Measurements from ENCODE around the gene MYL2. TPM values are rescaled to one million over a fixed set of nuclear protein-coding genes. Genes with fewer than 3 reads are reported as not detected.

Gene MYL2
- polyA plus RNA-seq, 1 donor (not counting 4 experiments of a cell fraction or from before 2014, with no cell fraction given) = 0.08 TPM

DNA sequence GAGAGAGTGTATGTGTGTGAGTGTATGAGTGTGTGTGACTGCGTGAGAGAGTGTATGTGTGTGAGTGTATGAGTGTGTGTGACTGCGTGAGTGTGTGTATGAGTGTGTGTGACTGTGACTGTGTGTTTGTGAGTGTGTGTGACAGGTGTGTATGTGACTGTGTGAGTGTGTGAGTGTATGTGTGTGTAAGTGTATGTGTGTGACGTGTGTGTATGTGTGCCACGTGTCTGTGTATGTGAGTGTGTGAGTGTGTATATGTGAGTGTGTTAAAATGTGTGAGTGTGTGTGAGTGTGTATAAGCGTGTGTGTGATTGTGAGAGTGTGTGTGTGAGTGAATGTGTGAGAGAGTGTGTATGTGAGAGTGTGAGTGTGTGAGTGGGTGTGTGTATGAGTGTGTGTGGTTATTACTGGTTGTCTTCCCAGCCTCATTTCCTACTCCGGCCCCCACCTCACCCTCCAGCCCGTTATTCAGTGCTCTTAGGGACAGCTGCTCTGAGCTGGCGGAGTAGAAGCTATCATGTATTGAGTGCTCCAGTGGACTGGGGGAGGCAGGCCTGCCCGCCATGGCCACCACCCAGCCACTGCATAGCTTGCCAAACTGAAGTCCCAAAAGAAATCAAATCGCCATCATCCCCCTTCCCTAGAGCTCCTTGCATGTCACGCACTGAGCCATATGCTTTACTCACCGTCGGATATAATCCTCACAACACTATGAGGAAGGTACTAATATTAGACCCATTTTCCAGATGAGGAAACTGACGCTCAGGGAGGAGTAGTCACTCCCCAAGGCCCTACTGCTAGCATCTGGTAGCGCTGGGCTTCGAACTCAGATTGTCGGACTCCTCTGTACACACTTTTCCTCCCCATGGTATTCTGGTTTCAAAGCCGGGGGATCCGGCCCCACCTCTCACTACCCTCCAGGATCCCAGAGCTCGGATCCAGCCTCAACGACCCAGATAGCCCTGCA, 10.3 kb upstream of the MYL2 start:
- no peak overlapping the region for H3K4me2 ChIP-seq (ENCODE audit: control insufficient read depth, extremely low read depth, insufficient read depth, low read depth, low read length)

DNA sequence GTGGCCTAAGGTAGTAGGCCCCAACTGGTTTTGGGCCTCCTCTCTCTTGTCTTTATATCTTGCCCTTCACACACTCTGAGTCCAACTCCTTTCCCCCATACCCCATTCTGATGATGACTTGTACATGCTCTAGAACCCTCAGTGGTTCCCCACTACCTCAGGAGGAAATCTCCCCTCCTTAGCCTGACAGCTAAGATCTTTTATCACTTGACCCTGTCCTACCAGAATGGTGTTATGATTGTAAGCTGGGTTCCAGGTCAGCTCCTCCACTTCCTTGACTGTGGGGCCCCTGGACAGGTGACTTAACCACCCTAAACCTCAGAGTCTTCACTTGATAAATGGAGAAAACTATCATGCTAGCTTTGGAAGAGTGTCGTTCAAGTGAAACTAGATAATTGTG, 9.4 kb upstream of the MYL2 start:
- no peak for TF ChIP-seq EZH2 (IDR thresholded peaks at IDR 0.05; ENCODE audit: low read length)
- TF ChIP-seq, protein P1, sequence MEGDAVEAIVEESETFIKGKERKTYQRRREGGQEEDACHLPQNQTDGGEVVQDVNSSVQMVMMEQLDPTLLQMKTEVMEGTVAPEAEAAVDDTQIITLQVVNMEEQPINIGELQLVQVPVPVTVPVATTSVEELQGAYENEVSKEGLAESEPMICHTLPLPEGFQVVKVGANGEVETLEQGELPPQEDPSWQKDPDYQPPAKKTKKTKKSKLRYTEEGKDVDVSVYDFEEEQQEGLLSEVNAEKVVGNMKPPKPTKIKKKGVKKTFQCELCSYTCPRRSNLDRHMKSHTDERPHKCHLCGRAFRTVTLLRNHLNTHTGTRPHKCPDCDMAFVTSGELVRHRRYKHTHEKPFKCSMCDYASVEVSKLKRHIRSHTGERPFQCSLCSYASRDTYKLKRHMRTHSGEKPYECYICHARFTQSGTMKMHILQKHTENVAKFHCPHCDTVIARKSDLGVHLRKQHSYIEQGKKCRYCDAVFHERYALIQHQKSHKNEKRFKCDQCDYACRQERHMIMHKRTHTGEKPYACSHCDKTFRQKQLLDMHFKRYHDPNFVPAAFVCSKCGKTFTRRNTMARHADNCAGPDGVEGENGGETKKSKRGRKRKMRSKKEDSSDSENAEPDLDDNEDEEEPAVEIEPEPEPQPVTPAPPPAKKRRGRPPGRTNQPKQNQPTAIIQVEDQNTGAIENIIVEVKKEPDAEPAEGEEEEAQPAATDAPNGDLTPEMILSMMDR (optimal IDR thresholded peaks at IDR 0.05 in 1 of 3, IDR thresholded peaks at IDR 0.05 in 1 of 3, conservative IDR thresholded peaks at IDR 0.05 in 1 of 3; ENCODE audit: extremely low read depth in 1 of 3, insufficient read depth in 2 of 3, low read length in 3 of 3) = no peak
- Histone ChIP-seq H3K4me2 (ENCODE audit: control insufficient read depth, extremely low read depth, insufficient read depth, low read depth, low read length) (no peak overlapping the region), H3K36me3 (ENCODE audit: control insufficient read depth in 2 of 2, extremely low read depth in 1 of 2, insufficient read depth in 2 of 2, low read length in 2 of 2) (no peaks in the 10 kb centered on the region), H3K9ac (ENCODE audit: control insufficient read depth, extremely low read depth, insufficient read depth, low read length) (no peak overlapping the region), H3K4me3 (ENCODE audit: control insufficient read depth in 2 of 3, extremely low read depth in 1 of 3, insufficient read depth in 2 of 3, low read depth in 1 of 3, low read length in 3 of 3) (no peak overlapping the region), H3K27me3 (ENCODE audit: control insufficient read depth, extremely low read depth, insufficient read depth, low read length) (no peaks in the 10 kb centered on the region), H2AFZ (ENCODE audit: control insufficient read depth, low read length) (no peak overlapping the region), H3K4me1 (ENCODE audit: control insufficient read depth, extremely low read depth, insufficient read depth, low read length) (peaks cover 11% of the 10 kb centered on the region), H3K79me2 (ENCODE audit: control insufficient read depth, insufficient read depth, low read length) (no peaks in the 10 kb centered on the region), H3K9me1 (ENCODE audit: control insufficient read depth, extremely low read depth, insufficient read depth, low read length) (no peaks in the 10 kb centered on the region), H3K27ac (ENCODE audit: control insufficient read depth, insufficient read depth, low read length) (no peak overlapping the region), H4K20me1 (ENCODE audit: control insufficient read depth, extremely low read depth, insufficient read depth, low read length) (no peaks in the 10 kb centered on the region), H3K9me3 (ENCODE audit: control insufficient read depth, low read depth, low read length) (no peaks in the 10 kb centered on the region)
- DNase-seq (ENCODE audit: low read depth, low spot score) (no peak), FAIRE-seq (no peak)
- dilution Hi-C loops (cut with MboI; ENCODE audit: extremely low pct_ligation_motif_present, low sequenced_read_pairs) = no loop called here

More for the DNA sequence above, 10.3 kb upstream of the MYL2 start:
- no peaks in the 10 kb centered on the region for H3K36me3 ChIP-seq (ENCODE audit: control insufficient read depth in 2 of 2, extremely low read depth in 1 of 2, insufficient read depth in 2 of 2, low read length in 2 of 2)
- H3K4me3 ChIP-seq (ENCODE audit: control insufficient read depth in 2 of 3, extremely low read depth in 1 of 3, insufficient read depth in 2 of 3, low read depth in 1 of 3, low read length in 3 of 3) = no peak overlapping the region
- no peak overlapping the region for H2AFZ ChIP-seq (ENCODE audit: control insufficient read depth, low read length)
- no peaks in the 10 kb centered on the region for H3K27me3 ChIP-seq (ENCODE audit: control insufficient read depth, extremely low read depth, insufficient read depth, low read length)
- FAIRE-seq (peak; percentile 74), DNase-seq (ENCODE audit: low read depth, low spot score) (no peak)
- no peak for TF ChIP-seq EZH2 (IDR thresholded peaks at IDR 0.05; ENCODE audit: low read length)
- TF ChIP-seq, protein P1 (optimal IDR thresholded peaks at IDR 0.05 in 1 of 3, IDR thresholded peaks at IDR 0.05 in 1 of 3, conservative IDR thresholded peaks at IDR 0.05 in 1 of 3; ENCODE audit: extremely low read depth in 1 of 3, insufficient read depth in 2 of 3, low read length in 3 of 3) = no peak
- no peaks in the 10 kb centered on the region for H3K9me3 ChIP-seq (ENCODE audit: control insufficient read depth, low read depth, low read length)
- dilution Hi-C loops (cut with MboI; ENCODE audit: extremely low pct_ligation_motif_present, low sequenced_read_pairs) = no loop called here
- no peaks in the 10 kb centered on the region for H3K79me2 ChIP-seq (ENCODE audit: control insufficient read depth, insufficient read depth, low read length)
- H4K20me1 ChIP-seq (ENCODE audit: control insufficient read depth, extremely low read depth, insufficient read depth, low read length) = no peaks in the 10 kb centered on the region
- no peaks in the 10 kb centered on the region for H3K9me1 ChIP-seq (ENCODE audit: control insufficient read depth, extremely low read depth, insufficient read depth, low read length)
- H3K9ac ChIP-seq (ENCODE audit: control insufficient read depth, extremely low read depth, insufficient read depth, low read length) = no peak overlapping the region
- peaks cover 14% of the 10 kb centered on the region for H3K4me1 ChIP-seq (ENCODE audit: control insufficient read depth, extremely low read depth, insufficient read depth, low read length)
- H3K27ac ChIP-seq (ENCODE audit: control insufficient read depth, insufficient read depth, low read length) = no peak overlapping the region
